HG02840 (cell line): ENCODE data around the gene DNMBP.
"Not testable (repeated sequence)": the region's sequence is repeated elsewhere in the genome, so short reads cannot be mapped to it uniquely, and the experiment has no call there.

ENCODE experiments used
- ATAC-seq: cut with Tn5 transposase; IDR thresholded peaks from one replicate; pipeline ENCODE4 v1.9.1; 2021; ENCODE audit warnings: mild to moderate bottlenecking, moderate library complexity, moderate number of reproducible peaks; ENCODE audit not compliant: unreplicated experiment, low FRiP score

Gene DNMBP

GRCh38 chr10:99872367-99873162 lies 137.2 kb downstream of the DNMBP start:
- no peak for ATAC-seq

DNA sequence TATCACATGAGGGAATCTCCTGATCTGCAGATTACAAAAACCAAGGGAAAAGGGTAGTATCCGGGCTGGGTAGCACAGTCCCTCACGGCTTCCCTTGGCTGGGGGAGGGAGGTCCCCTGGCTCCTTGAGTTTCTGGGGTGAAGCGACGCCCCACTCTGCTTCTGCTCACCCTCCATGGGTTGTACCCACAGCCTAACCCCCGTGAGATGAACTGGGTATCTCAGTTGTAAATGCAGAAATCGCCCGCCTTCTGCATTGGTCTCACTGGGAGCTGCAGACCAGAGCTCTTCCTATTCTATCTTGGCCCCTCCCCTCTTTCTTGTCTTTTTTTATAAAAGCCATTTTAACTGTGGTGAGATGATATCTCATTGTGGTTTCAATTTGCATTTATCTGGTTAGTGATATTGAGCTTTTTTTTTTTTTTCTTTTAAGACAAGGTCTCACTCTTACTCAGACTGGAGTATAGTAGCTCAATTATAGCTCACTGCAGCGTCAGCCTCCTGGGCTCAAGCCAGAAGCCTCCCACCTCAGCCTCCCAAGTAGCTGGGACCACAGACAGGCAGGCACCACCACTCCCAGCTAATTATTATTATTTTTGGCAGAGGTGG lies 139.5 kb downstream of the DNMBP start:
- no peak for ATAC-seq

DNA sequence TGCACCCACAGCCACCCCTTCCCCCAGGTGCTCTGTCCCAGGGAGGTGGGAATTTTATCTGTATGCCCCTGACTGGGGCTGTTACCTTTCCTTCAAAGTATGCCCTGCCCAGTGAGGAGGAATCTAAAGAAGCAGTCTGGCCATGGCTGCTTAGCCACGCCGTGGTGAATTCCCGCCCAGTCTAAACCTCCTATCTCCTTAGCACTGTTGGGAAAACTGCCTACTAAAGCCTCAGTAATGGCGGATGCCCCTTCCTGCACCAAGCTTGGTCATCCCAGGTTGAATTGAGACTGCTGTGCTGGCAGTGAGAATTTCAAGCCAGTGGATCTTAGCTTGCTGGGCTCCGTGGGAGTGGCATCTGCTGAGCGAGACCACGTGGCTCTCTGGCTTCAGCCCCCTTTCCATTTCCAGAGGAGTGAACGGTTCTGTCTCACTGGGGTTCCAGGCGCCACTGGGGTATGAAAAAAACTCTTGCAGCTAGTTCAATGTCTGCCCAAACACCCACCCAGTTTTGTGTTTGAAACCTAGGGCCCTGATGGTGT lies 140.1 kb downstream of the DNMBP start:
- no peak for ATAC-seq

DNA sequence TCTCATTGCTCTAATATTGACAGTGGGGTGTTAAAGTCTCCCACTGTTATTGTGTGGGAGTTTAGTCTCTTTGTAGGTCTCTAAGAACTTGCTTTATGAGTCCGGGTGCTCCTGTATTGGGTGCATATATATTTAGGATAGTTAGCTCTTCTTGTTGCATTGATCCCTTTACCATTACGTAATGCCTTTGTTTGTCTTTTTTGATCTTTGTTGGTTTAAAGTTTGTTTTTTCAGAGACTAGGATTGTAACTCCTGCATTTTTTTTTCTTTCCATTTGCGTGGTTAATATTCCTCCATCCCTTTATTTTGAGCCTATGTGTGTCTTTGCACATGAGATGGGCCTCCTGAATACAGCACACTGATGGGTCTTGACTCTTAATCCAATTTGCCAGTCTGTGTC lies 142.5 kb downstream of the DNMBP start:
- ATAC-seq, result not testable (repeated sequence)

DNA sequence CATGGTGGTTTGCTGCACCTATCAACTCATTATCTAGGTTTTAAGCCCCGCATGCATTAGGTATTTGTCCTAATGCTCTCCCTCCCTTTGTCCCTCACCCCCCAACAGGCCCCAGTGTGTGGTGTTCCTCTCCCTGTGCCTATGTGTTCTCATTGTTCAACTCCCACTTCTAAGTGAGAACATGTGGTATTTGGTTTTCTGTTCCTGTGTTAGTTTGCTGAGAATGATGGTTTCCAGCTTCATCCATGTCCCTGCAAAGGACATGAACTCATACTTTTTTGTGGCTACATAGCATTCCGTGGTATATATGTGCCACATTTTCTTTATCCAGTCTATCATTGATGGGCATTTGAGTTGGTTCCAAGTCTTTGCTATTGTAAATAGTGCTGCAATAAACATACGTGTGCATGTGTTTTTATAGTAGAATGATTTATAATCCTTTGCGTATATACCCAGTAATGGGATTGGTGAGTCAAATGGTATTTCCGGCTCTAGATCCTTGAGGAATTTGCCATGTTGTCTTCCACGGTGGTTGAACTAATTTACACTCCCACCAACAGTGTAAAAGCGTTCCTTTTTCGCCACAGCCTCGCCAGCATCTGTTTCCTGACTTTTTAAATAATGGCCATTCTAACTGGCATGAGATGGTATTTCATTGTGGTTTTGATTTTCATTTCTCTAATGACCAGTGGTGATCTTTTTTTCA lies 146.1 kb downstream of the DNMBP start:
- ATAC-seq, result not testable (repeated sequence)

GRCh38 chr10:99860466-99860865 lies 149.3 kb downstream of the DNMBP start:
- no peak for ATAC-seq

GRCh38 chr10:99859585-99859984 lies 150.2 kb downstream of the DNMBP start:
- ATAC-seq, result no peak

- no peak for ATAC-seq
Measured at GRCh38 chr10:99858849-99859248, 150.9 kb downstream of the DNMBP start.

DNA sequence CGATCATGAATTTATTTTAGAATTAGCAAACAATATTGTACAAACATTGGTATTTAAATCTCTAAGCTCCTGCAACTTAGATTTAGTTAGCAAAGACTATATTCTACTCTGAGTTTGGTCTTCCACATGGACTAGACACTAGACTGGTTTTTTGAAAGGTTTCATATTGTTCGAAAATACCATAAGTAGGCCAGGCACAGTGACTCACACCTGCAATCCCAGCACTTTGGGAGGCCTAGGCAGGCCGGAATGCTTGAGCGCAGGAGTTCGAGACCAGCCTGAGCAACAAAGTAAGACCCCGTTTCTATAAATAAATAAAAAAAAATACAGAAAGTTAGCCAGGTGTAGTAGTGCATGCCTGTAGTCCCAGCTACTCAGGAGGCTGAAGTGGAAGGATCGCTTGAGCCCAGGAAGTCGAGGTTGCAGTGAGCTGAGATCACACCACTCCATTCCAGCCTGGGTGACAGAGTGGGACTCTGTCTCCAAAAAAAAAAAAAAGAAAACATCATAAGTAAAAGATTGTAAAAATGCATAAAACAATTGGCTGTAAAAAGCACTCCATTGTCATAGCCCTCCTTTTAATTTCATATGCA lies 154.2 kb downstream of the DNMBP start:
- ATAC-seq, result no peak

DNA sequence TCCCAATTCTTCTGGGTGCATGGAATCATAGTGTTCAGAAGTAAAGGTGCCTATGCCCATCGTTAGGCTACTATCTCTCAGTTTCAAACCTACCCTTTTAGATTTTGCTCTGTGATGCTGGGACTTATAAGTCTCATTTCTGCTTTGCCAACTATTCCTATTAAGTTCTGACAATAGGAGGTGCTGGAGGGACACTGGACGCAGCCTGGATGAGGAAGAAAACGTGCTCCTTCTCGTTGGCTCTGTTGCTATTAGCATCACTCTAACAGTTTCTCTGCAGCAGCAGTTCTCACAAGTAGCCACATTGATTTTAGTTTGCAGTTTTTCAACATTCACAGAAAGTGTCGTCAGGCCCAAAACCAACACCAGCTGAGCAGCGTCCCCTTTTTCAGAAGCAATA lies 154.9 kb downstream of the DNMBP start:
- ATAC-seq, result no peak

- ATAC-seq, result no peak
Measured at GRCh38 chr10:99853655-99854054, 156.1 kb downstream of the DNMBP start.

DNA sequence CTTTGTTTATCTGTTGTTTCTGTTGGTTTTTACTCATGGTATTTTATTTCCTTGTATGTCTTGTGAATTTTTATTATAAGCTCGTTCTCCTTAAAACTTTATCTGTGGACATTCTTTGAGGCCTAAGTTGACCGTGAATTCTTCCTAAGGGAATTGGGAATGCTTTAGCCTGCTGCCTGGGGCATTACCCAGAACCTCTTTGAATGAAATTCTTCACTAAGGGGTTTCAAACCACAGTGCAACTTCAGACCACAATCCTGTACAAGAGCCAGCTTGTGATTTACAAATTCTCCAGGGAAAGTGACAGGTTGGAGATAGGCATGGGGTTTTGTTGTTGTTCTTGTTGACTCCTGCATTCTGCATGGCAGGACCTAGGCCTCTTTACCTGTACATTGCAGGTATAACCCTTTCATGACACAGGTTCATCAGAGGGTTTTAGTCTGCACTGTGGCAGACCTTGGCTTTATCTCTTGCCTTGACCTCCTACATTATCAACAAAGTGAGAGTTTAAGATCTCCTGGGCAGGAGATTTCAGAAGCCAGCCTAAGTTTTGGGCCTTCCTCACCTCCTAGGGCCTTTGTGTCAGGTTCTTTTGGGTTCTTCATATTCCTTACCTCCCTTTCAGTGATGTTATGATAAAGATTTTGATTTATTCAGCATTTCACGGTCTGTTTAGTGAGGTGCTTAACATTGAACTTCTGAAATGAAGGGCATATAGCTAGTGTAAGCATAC lies 157.1 kb downstream of the DNMBP start:
- ATAC-seq, result no peak

GRCh38 chr10:99851825-99852224 lies 157.9 kb downstream of the DNMBP start:
- no peak for ATAC-seq

DNA sequence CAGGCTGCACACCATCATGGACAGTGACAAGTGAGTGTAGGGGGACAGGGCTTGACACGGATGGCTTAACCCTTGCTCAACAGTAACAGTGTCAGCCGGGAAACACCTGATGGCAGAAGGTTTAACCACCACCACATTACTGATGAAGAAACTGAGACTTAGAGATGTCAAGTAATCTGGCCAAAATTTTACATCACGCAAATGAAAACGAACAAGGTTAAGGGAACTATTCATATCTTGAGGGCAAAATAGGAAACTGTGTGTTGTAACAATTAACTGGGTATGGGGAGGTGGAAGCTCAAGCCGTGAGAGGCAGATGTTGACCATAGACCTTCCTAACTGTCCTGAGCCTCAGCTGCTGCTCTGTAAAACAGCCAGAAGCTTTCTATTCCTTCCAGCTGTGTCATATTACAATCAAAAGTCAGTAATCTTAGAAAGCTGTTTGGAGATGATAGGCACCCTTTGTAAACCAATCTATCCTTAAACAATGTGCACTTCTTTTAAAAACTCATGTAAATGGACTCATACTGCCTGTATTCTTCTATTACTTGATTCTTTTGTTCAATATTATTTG lies 158.9 kb downstream of the DNMBP start:
- no peak for ATAC-seq

DNA sequence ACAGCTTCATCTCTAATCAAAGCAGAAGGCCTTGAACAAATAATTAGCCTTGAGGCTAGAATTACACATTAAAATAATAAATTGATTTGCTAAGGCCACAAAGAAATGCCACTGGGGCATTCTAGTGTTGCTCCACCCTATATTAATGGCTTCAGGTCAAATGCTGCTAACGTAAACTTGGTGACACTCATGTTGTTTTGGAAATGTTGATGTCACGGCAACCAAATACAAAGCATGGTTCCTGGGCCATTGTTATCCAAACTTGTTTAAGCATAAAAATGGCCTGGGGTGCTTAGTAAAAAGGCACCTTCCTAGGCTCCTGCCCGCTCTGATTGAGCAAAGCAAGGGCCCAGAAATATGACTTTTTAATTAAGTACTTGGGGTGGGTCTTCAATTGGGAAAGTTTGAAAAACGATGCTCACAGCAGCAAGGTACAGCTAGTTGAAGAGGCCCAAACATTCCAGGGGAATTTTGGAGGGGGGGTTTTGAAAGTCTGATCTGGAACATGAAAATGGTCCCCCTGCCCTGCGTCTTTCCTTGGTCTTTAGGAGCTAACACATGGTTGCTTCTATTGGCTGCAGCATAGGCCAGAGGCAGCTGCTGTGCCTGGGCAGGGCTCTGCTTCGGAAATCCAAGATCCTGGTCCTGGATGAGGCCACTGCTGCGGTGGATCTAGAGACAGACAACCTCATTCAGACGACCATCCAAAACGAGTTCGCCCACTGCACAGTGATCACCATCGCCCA lies 159.6 kb downstream of the DNMBP start:
- ATAC-seq, result no peak

- no peak for ATAC-seq
Measured at GRCh38 chr10:99849536-99849935, 160.2 kb downstream of the DNMBP start.

DNA sequence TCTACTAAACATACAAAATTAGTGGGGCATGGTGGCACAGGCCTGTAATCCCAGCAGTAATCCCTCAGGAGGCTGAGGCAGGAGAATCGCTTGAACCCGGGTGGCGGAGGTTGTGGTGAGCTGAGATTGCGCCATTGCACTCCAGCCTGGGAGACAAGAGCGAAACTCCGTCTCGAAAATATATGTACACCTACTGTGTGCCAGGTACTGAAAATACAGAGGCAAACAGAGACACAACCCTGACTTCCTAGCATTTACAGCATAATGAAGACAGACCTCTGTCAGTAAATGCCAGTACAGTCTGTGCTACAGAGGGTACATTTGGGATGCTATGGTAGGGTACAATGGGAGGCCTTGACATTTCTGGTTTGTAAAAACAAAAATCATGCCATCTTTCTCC lies 160.7 kb downstream of the DNMBP start:
- no peak for ATAC-seq

- no peak for ATAC-seq
Measured at GRCh38 chr10:99845837-99846382, 163.8 kb downstream of the DNMBP start.

GRCh38 chr10:99844433-99844955 lies 165.3 kb downstream of the DNMBP start:
- no peak for ATAC-seq
